ENCODE measurements around the gene ARSJ. TPM values are rescaled to one million over a fixed set of nuclear protein-coding genes. Genes with fewer than 3 reads are reported as not detected.
"Not testable (repeated sequence)": the region's sequence is repeated elsewhere in the genome, so short reads cannot be mapped to it uniquely, and the experiment has no call there.

ARSJ gene
- total RNA-seq, 1 donor from 2014 or later: 3.1 TPM

DNA sequence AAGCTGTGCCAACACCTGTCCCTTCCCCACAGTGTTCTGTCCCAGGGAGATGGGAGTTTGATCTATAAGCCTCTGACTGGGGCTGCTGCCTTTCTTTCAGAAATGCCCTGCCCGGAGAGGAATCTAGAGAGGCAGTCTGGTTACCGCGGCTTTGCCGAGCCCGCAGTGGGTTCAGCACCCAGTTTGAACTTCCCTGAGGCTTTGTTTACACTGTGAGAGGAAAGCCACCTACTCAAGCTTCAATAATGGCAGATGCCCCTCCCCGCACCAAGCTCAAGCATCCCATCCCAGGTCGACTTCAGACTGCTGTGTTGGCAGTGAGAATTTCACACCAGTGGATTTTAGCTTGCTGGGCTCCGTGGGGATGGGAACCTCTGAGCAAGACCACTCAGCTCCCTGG, 33.3 kb upstream of the ARSJ start:
- Mint-ChIP-seq H3K27ac (no peak overlapping the region), H3K4me1 (peaks cover 2% of the 10 kb centered on the region), H3K4me3 (no peak overlapping the region), H3K36me3 (peaks cover 2% of the 10 kb centered on the region), H3K27me3 (ENCODE audit: low read depth) (no peaks in the 10 kb centered on the region), H3K9me3 (peaks cover 32% of the 10 kb centered on the region)
- TF ChIP-seq, protein P1, sequence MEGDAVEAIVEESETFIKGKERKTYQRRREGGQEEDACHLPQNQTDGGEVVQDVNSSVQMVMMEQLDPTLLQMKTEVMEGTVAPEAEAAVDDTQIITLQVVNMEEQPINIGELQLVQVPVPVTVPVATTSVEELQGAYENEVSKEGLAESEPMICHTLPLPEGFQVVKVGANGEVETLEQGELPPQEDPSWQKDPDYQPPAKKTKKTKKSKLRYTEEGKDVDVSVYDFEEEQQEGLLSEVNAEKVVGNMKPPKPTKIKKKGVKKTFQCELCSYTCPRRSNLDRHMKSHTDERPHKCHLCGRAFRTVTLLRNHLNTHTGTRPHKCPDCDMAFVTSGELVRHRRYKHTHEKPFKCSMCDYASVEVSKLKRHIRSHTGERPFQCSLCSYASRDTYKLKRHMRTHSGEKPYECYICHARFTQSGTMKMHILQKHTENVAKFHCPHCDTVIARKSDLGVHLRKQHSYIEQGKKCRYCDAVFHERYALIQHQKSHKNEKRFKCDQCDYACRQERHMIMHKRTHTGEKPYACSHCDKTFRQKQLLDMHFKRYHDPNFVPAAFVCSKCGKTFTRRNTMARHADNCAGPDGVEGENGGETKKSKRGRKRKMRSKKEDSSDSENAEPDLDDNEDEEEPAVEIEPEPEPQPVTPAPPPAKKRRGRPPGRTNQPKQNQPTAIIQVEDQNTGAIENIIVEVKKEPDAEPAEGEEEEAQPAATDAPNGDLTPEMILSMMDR (IDR thresholded peaks at IDR 0.05; ENCODE audit: unreplicated experiment): no peak
- no peak for DNase-seq (ENCODE audit: low spot score in 2 of 2, unreplicated experiment in 2 of 2)

DNA sequence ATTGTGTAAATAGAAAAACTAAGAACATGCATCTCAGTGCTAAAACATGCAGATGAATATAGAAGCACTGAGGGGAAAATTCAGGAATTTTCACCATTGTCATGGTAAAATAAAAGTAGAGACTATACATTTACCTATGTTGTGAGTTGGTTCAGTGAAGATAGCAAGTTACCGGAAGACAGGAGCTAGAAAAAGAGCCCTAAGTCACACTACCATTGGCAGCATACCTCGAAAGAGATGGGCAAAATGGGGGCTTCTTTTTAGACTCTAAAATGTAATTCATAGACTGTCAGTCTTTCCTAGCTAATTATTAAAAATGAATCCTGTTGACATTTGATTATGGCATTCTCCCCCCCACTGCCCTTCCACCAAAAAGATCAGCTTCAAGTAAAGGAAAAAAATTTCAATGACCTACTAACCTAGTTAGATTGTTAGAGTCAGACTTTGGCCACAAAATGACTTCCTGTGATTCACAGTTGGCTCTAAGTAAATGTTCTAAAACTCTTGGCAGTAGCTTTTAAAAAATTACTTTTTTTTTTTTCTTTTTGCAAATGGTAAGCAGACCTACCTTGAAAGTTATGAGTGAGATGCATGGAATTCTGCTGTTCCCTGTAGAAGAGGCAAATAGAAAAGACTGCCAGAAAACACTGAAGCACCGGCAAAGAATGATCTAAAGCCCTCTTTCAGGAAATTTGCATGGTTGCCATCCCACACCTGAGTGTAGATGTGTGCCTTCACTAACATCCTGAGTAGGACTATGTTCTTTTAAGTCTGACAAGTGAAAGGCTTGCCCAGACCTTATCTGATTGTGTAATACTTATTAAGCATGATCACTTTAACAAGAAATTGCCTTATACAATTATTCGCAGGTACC, 26.4 kb upstream of the ARSJ start:
- Mint-ChIP-seq H3K27me3 (ENCODE audit: low read depth) (no peaks in the 10 kb centered on the region), H3K9me3 (peaks cover 21% of the 10 kb centered on the region), H3K27ac (no peak overlapping the region), H3K4me3 (no peak overlapping the region), H3K36me3 (no peaks in the 10 kb centered on the region), H3K4me1 (no peaks in the 10 kb centered on the region)
- DNase-seq (ENCODE audit: low spot score in 2 of 2, unreplicated experiment in 2 of 2): no peak
- TF ChIP-seq, protein P1 (IDR thresholded peaks at IDR 0.05; ENCODE audit: unreplicated experiment): no peak

DNA sequence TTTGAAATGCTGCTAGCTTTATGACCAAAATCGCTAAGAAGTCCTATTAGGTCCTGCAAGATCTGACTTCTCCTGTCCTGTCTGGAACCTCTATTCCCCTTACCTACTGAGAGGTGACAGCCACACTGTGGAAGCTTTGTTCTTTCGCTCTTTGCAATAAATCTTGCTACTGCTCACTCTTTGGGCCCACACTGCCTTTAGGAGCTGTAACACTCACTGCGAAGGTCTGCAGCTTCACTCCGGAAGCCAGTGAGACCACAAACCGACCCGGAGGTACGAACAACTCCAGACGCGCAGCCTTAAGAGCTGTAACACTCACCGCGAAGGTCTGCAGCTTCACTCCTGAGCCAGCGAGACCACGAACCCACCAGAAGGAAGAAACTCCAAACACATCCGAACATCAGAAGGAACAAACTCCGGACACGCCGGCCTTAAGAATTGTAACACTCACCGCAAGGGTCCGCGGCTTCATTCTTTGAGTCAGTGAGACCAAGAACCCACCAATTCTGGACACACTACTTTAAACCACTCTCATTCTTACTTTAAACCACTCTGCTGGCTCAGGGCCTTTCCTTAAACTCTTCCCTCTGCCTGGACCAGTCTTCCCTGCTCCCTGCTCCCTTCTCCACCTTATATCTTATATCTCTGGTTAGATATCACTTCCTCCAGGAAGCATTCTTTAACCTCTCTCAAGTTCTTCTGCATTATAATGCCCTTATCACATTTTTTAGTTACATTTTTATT, 25.2 kb upstream of the ARSJ start:
- not testable (repeated sequence) for H3K36me3 Mint-ChIP-seq; H3K4me1 Mint-ChIP-seq; H3K9me3 Mint-ChIP-seq; H3K27ac Mint-ChIP-seq; H3K27me3 Mint-ChIP-seq (ENCODE audit: low read depth); H3K4me3 Mint-ChIP-seq; DNase-seq (ENCODE audit: low spot score in 2 of 2, unreplicated experiment in 2 of 2)

DNA sequence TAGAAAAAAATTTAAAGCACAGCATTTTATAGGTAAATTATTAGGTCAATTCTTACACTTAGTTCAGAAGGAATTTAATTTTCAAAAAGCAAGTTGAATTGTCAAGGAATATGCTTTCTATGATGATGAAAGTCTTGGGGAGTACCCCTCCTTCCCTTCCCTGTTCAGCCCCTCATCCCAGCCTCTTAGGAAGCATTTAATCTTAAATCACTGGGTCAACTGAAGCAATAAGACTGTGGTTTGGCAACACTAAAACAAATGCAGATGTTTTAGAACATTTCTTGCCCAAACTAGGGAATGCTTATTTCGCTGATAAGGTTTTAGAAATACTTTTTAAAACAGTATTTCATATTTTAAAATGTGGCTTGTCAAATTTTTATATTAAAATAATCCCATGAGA, 19.1 kb upstream of the ARSJ start:
- no peak overlapping the region for H3K4me3 Mint-ChIP-seq
- TF ChIP-seq, protein P1 (IDR thresholded peaks at IDR 0.05; ENCODE audit: unreplicated experiment): no peak
- DNase-seq (ENCODE audit: low spot score in 2 of 2, unreplicated experiment in 2 of 2): no peak

DNA sequence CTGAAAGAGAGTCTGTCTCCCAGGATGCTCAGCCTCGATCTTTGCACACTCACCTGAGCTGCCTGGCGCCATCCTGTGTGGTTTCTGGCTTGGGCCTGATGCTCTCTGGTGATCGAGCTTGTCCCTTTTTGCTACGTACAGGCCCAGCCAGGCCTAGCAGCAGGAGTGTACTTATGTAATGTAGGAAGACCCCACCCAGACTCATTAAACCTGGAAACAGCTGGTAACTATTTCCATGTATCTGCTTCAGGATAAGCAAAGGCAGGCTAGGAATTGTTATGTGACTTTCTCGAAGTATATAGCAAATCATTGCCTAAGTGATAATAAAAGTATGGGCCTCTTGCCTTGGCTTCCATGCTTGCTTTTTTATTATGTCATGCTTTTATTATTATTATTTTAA, 18.6 kb upstream of the ARSJ start:
- H3K27me3 Mint-ChIP-seq (ENCODE audit: low read depth): no peaks in the 10 kb centered on the region

More for the DNA sequence above, 19.1 kb upstream of the ARSJ start:
- Mint-ChIP-seq H3K9me3 (no peaks in the 10 kb centered on the region), H3K27me3 (ENCODE audit: low read depth) (no peaks in the 10 kb centered on the region), H3K4me1 (peaks cover 2% of the 10 kb centered on the region), H3K36me3 (no peaks in the 10 kb centered on the region), H3K27ac (no peak overlapping the region)

More for the DNA sequence above, 18.6 kb upstream of the ARSJ start:
- Mint-ChIP-seq H3K36me3 (no peaks in the 10 kb centered on the region), H3K4me3 (no peak overlapping the region), H3K27ac (no peak overlapping the region), H3K4me1 (peaks cover 2% of the 10 kb centered on the region), H3K9me3 (no peaks in the 10 kb centered on the region)
- TF ChIP-seq, protein P1 (IDR thresholded peaks at IDR 0.05; ENCODE audit: unreplicated experiment): no peak
- no peak for DNase-seq (ENCODE audit: low spot score in 2 of 2, unreplicated experiment in 2 of 2)

Measured in mesothelial cell of epicardium (in vitro differentiated cells).